ENCODE results near the gene VASH2.

Gene VASH2

GRCh38 chr1:212920896-212921295 lies 29.4 kb upstream of the VASH2 start:
- DNase-seq (ENCODE audit: low read depth) = no peak
- TF ChIP-seq CTCF (conservative IDR thresholded peaks at IDR 0.05; ENCODE audit: low read length) = peak; percentile 35
- no peak overlapping the region for H3K4me3 ChIP-seq (ENCODE audit: low read length)

GRCh38 chr1:212922016-212922415 lies 28.3 kb upstream of the VASH2 start:
- H3K4me3 ChIP-seq (ENCODE audit: low read length) = no peak overlapping the region
- TF ChIP-seq CTCF (conservative IDR thresholded peaks at IDR 0.05; ENCODE audit: low read length) = no peak
- no peak for DNase-seq (ENCODE audit: low read depth)

- no peak overlapping the region for H3K4me3 ChIP-seq (ENCODE audit: low read length)
- no peak for TF ChIP-seq CTCF (conservative IDR thresholded peaks at IDR 0.05; ENCODE audit: low read length)
- DNase-seq (ENCODE audit: low read depth) = no peak
Observed at GRCh38 chr1:212926372-212926771, 24.0 kb upstream of the VASH2 start.

- TF ChIP-seq CTCF (conservative IDR thresholded peaks at IDR 0.05; ENCODE audit: low read length) = no peak
Observed at GRCh38 chr1:212928323-212929291, 21.7 kb upstream of the VASH2 start.

GRCh38 chr1:212930986-212931678 lies 19.2 kb upstream of the VASH2 start:
- H3K4me3 ChIP-seq (ENCODE audit: low read length) = no peak overlapping the region
- TF ChIP-seq CTCF (conservative IDR thresholded peaks at IDR 0.05; ENCODE audit: low read length) = no peak
- no peak for DNase-seq (ENCODE audit: low read depth)

More at GRCh38 chr1:212928323-212929291, 21.7 kb upstream of the VASH2 start:
- DNase-seq (ENCODE audit: low read depth) = peak; percentile 17
- no peak overlapping the region for H3K4me3 ChIP-seq (ENCODE audit: low read length)

GRCh38 chr1:212933815-212934471 lies 16.4 kb upstream of the VASH2 start:
- no peak for DNase-seq (ENCODE audit: low read depth)
- TF ChIP-seq CTCF (conservative IDR thresholded peaks at IDR 0.05; ENCODE audit: low read length) = no peak
- no peak overlapping the region for H3K4me3 ChIP-seq (ENCODE audit: low read length)
